H1 (cell line): ENCODE data around the gene DCTN2. TPM values are rescaled to one million over a fixed set of nuclear protein-coding genes. Genes with fewer than 3 reads are reported as not detected.

ENCODE experiments used
- CTCF ChIA-PET: fragments of 300-600 bp; sonication (Branson Sonifier 250); formaldehyde crosslinking; loops from one replicate; lab custom pipeline; 2021; ENCODE audit not compliant: partially characterized antibody; lab: Charles Lee
- POLR2A ChIA-PET: fragments of 300-600 bp; sonication (Branson Sonifier 250); formaldehyde crosslinking; loops from one replicate; lab custom pipeline; 2021; ENCODE audit warnings: inconsistent platforms; ENCODE audit not compliant: partially characterized antibody; lab: Charles Lee
- DNase-seq, 2 experiments: peaks; one replicate each; pipeline versions ENCODE4 v3.0.0 to v3.0.0-alpha.2; 2010 to 2022; ENCODE audit warnings: low spot score in 2 of 2, low read depth in 1 of 2, mixed read lengths in 1 of 2
- FAIRE-seq: peaks from 2 replicates; lab custom pipeline; 2011; peaks lifted over from hg19 to GRCh38; lab: Jason Lieb, UNC
- H2AFZ ChIP-seq: 2 replicates; pipeline ENCODE4 v1.8.1; 2012; ENCODE audit warnings: low read length, inconsistent platforms
- H2AK5ac ChIP-seq: 2 replicates; pipeline ENCODE4 v1.6.1; 2013; ENCODE audit warnings: low read depth, low read length
- H2BK120ac ChIP-seq: replicated peaks from 2 replicates; pipeline ENCODE3; 2013; ENCODE audit warnings: low read depth, low read length, inconsistent platforms
- H2BK12ac ChIP-seq: 2 replicates; pipeline ENCODE4 v1.6.1; 2013; ENCODE audit warnings: low read depth, low read length
- H2BK15ac ChIP-seq: 2 replicates; pipeline ENCODE4 v1.6.1; 2013; ENCODE audit warnings: low read length
- H2BK20ac ChIP-seq: 2 replicates; pipeline ENCODE4 v1.6.1; 2013; ENCODE audit warnings: low read length
- H2BK5ac ChIP-seq: 2 replicates; pipeline ENCODE4 v1.6.1; 2013; ENCODE audit warnings: low read depth, low read length
- H3K14ac ChIP-seq: 2 replicates; pipeline ENCODE4 v1.6.1; 2013; ENCODE audit warnings: inconsistent platforms; ENCODE audit not compliant: insufficient read length
- H3K18ac ChIP-seq: 2 replicates; pipeline ENCODE4 v1.6.1; 2013; ENCODE audit warnings: low read length; ENCODE audit errors: extremely low read depth
- H3K23ac ChIP-seq: 2 replicates; pipeline ENCODE4 v1.6.1; 2013; ENCODE audit warnings: inconsistent platforms; ENCODE audit not compliant: insufficient read length
- H3K23me2 ChIP-seq: 2 replicates; pipeline ENCODE4 v1.6.1; 2013; ENCODE audit warnings: low read depth, low read length
- H3K27ac ChIP-seq: 2 replicates; pipeline ENCODE4 v1.6.1; 2011; ENCODE audit warnings: low read depth, low read length, inconsistent platforms
- H3K27me3 ChIP-seq, 4 experiments: replicated peaks in 1 of 4; 1 replicate in 1 of 4; 2 replicates in 3 of 4; pipeline versions ENCODE4 v1.6.1 to v1.8.1; 2011 to 2013; ENCODE audit warnings: low read length in 3 of 4, mild to moderate bottlenecking in 3 of 4, inconsistent platforms in 2 of 4, mixed read lengths in 2 of 4, moderate library complexity in 1 of 4; ENCODE audit not compliant: control insufficient read depth in 3 of 4, insufficient read depth in 3 of 4; ENCODE audit errors: extremely low read depth in 1 of 4
- H3K36me3 ChIP-seq, 4 experiments: 2 replicates each; pipeline versions ENCODE4 v1.6.1 to v1.8.1; 2011 to 2013; ENCODE audit warnings: mild to moderate bottlenecking in 4 of 4, low read length in 3 of 4, moderate library complexity in 2 of 4, control low read depth in 1 of 4, inconsistent platforms in 1 of 4; ENCODE audit not compliant: insufficient read depth in 4 of 4, control insufficient read depth in 2 of 4
- H3K4ac ChIP-seq: replicated peaks from 2 replicates; pipeline ENCODE3; 2013; ENCODE audit warnings: low read length, low read depth, mixed read lengths, inconsistent platforms; ENCODE audit not compliant: insufficient read length
- H3K4me1 ChIP-seq, 4 experiments: replicated peaks in 1 of 4; 1 replicate in 1 of 4; 2 replicates in 3 of 4; pipeline versions ENCODE4 v1.6.1 to v1.8.1; 2011 to 2013; ENCODE audit warnings: low read length in 3 of 4, inconsistent platforms in 2 of 4, mixed read lengths in 1 of 4; ENCODE audit not compliant: insufficient read depth in 4 of 4, control insufficient read depth in 3 of 4
- H3K4me2 ChIP-seq, 2 experiments: 2 replicates each; pipeline versions ENCODE4 v1.6.1 to v1.8.1; 2011 to 2013; ENCODE audit warnings: low read depth in 2 of 2, low read length in 2 of 2, control low read depth in 1 of 2, inconsistent platforms in 1 of 2, mild to moderate bottlenecking in 1 of 2; ENCODE audit not compliant: insufficient read depth in 1 of 2
- H3K4me3 ChIP-seq, 4 experiments: fragments of 200-600, 300-600 bp in 1 of 4; sonication (generic), shearing (Covaris generic), sonication (Bioruptor Twin) in 1 of 4; 2 replicates each; pipeline versions ENCODE4 v1.5.1 to v1.8.1; 2011 to 2016; ENCODE audit warnings: low read length in 4 of 4, low read depth in 3 of 4, control low read depth in 2 of 4, inconsistent platforms in 2 of 4, mild to moderate bottlenecking in 2 of 4, mixed read lengths in 1 of 4, moderate library complexity in 1 of 4; ENCODE audit not compliant: insufficient read depth in 2 of 4; ENCODE audit errors: extremely low read depth in 1 of 4
- H3K56ac ChIP-seq: replicated peaks from 2 replicates; pipeline ENCODE3; 2013; ENCODE audit warnings: low read depth, mild to moderate bottlenecking, mixed read lengths, low read length, inconsistent platforms; ENCODE audit not compliant: insufficient read length
- H3K79me1 ChIP-seq: 2 replicates; pipeline ENCODE4 v1.6.1; 2013; ENCODE audit warnings: low read depth, low read length, control low read depth
- H3K79me2 ChIP-seq, 2 experiments: 2 replicates each; pipeline versions ENCODE4 v1.6.1 to v1.8.1; 2012 to 2013; ENCODE audit warnings: low read length in 2 of 2, mild to moderate bottlenecking in 2 of 2, inconsistent platforms in 1 of 2; ENCODE audit not compliant: insufficient read depth in 2 of 2, control insufficient read depth in 1 of 2
- H3K9ac ChIP-seq, 4 experiments: replicated peaks in 1 of 4; 1 replicate in 1 of 4; 2 replicates in 3 of 4; pipeline versions ENCODE4 v1.6.1 to v1.8.1; 2011 to 2013; ENCODE audit warnings: low read depth in 3 of 4, low read length in 3 of 4, control low read depth in 2 of 4, mild to moderate bottlenecking in 2 of 4, moderate library complexity in 2 of 4, inconsistent platforms in 1 of 4; ENCODE audit errors: extremely low read depth in 1 of 4
- H3K9me3 ChIP-seq, 2 experiments: 2 replicates each; pipeline versions ENCODE4 v1.6.1 to v1.8.1; 2012 to 2013; ENCODE audit warnings: mild to moderate bottlenecking in 2 of 2, moderate library complexity in 2 of 2, control low read depth in 1 of 2, inconsistent platforms in 1 of 2, low read depth in 1 of 2, low read length in 1 of 2, mixed read lengths in 1 of 2; ENCODE audit not compliant: insufficient read depth in 2 of 2
- H4K20me1 ChIP-seq, 2 experiments: replicated peaks in 1 of 2; 2 replicates each; pipeline versions ENCODE3 to v1.8.1; 2011 to 2013; ENCODE audit warnings: inconsistent platforms in 2 of 2, low read length in 2 of 2, mild to moderate bottlenecking in 1 of 2; ENCODE audit not compliant: insufficient read depth in 2 of 2, control insufficient read depth in 1 of 2
- H4K5ac ChIP-seq: 2 replicates; pipeline ENCODE4 v1.6.1; 2013; ENCODE audit warnings: low read length, low read depth, mixed read lengths, inconsistent platforms; ENCODE audit not compliant: insufficient read length
- H4K8ac ChIP-seq: 2 replicates; pipeline ENCODE4 v1.8.0; 2013; ENCODE audit warnings: mild to moderate bottlenecking, moderate library complexity, low read length, inconsistent platforms; ENCODE audit not compliant: insufficient read depth; ENCODE audit errors: extremely low read depth
- H4K91ac ChIP-seq: replicated peaks from 2 replicates; pipeline ENCODE3; 2013; ENCODE audit warnings: low read length, mixed read lengths, inconsistent platforms; ENCODE audit not compliant: insufficient read length
- PHF8 ChIP-seq: fragments of 200-600 bp; sonication (generic); conservative IDR thresholded peaks from 2 replicates; pipeline ENCODE4 v1.7.1; 2012; ENCODE audit warnings: low read depth, mild to moderate bottlenecking, inconsistent platforms, low read length, moderate library complexity
- POLR2AphosphoS5 ChIP-seq: IDR thresholded peaks from 2 replicates; pipeline ENCODE4 v1.6.1; 2011; ENCODE audit warnings: low read depth, low read length
- WGBS, 2 experiments: shearing (Covaris generic) in 1 of 2; methylation state at CpG; one replicate each; pipeline versions ENCODE4 v1.1.6 to v1.1.7; 2013 to 2015; ENCODE audit warnings: low lambda C conversion rate in 2 of 2, mixed read lengths in 2 of 2, inconsistent platforms in 1 of 2, low coverage in 1 of 2, missing lambda C conversion rate in 1 of 2; ENCODE audit not compliant: insufficient replicate concordance in 2 of 2, insufficient coverage in 1 of 2, insufficient read length in 1 of 2; ENCODE audit errors: extremely low coverage in 1 of 2, missing lambda C conversion rate in 1 of 2; 5-methylcytosine and 5-hydroxymethylcytosine counted together
- polyA plus RNA-seq, 7 experiments: library from polyadenylated mRNA; depleted of rRNA in 3 of 7; stranded (reverse) in 5 of 7; unstranded in 2 of 7; fragments of >200 nt in 5 of 7; fragments of 200-250 nt in 2 of 7; gene quantifications; 1 replicate in 5 of 7; 2 replicates in 1 of 7; 4 replicates in 1 of 7; pipeline versions ENCODE4 v1.2.1 to v1.2.3, GENCODE V29; 2011 to 2013; ENCODE audit warnings: missing spikeins in 2 of 7, mixed read lengths in 2 of 7
- total RNA-seq: library from RNA; stranded (reverse); fragmentation: NEBNext Ultra II Directional; extraction: Animal tissue kit (Norgen Biotek cat#: 25700); gene quantifications from 2 replicates; pipeline ENCODE4 v1.2.1, GENCODE V29; 2021

Gene DCTN2
- total and polyA plus RNA-seq, 2 of the 8 experiments (the other 6 are each of a cell fraction or from before 2014, with no cell fraction given), result 90.3 to 91.9 TPM

DNA sequence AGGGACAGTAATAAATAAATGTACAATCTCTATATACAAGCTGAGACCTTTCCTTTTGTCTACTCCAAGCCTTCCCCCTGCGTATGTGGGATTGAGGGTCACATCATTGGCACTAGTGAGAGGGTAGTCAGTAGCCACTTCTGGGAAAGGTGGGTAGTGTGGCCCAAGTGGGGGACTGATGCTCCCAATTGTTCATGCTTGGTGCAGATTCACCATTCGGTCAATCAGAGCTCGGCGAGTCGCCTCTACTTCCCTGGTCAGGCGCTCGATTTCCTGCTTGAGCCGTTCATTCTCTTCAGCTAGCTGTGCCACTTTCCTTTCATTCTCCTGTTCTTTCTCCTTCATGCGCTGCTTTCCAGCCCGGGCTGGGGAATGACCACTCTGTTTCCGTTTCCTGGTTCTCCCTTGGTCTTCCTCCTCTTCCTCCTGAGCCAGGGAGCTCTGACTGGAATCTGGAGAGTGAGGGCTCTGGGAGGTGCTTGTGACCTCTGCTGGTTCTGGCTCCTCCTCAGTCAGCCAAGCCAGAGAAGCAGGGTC, 30.3 kb downstream of the DCTN2 start:
- H2BK5ac ChIP-seq, result no peak overlapping the region
- H3K4ac ChIP-seq, result no peak overlapping the region
- H3K27me3 ChIP-seq, result no peaks in the 10 kb centered on the region
- H3K4me3 ChIP-seq, result no peak overlapping the region
- peaks cover 3 to 11% (median 8%) of the 10 kb centered on the region in 4 experiments for H3K4me1 ChIP-seq
- H3K14ac ChIP-seq, result no peak overlapping the region
- no peaks in the 10 kb centered on the region for H3K79me1 ChIP-seq
- no peak overlapping the region for H2AK5ac ChIP-seq
- peaks cover 0 to 20% of the 10 kb centered on the region in 2 experiments; a peak in 2 of 4 replicates for H3K79me2 ChIP-seq
- no peak overlapping the region; a peak in 1 of 4 replicates for H3K4me2 ChIP-seq
- H2AFZ ChIP-seq, result no peak overlapping the region
- POLR2A ChIA-PET, result interaction anchor here (0.7 to 6.0 kb wide), 11 partner anchors 8 to 284 kb away, joined by 3 to 55 read pairs (median 6); partner anchors contain the start of gene DCTN2
- CTCF ChIA-PET, result interaction anchor here (0.6 to 1.5 kb wide), 5 partner anchors 18 to 41 kb away, joined by 3 to 5 read pairs (median 3); no protein-coding TSS in a partner anchor
- H2BK120ac ChIP-seq, result no peak overlapping the region
- H3K9me3 ChIP-seq, result no peaks in the 10 kb centered on the region
- no peak overlapping the region for H4K91ac ChIP-seq
- H3K23ac ChIP-seq, result no peak overlapping the region
- H2BK12ac ChIP-seq, result no peak overlapping the region
- H2BK15ac ChIP-seq, result no peak overlapping the region
- no peak overlapping the region for H2BK20ac ChIP-seq
- no peak for DNase-seq
- H4K5ac ChIP-seq, result no peak overlapping the region
- H3K9ac ChIP-seq, result no peak overlapping the region
- H3K18ac ChIP-seq, result no peak overlapping the region
- FAIRE-seq, result no peak
- no peak overlapping the region for H4K8ac ChIP-seq
- peak overlapping the region; percentile 35; the same call in 1 of the 2 replicates for H3K27ac ChIP-seq
- H4K20me1 ChIP-seq, result peaks cover 7 to 17% of the 10 kb centered on the region in 2 experiments
- H3K56ac ChIP-seq, result no peak overlapping the region
- peaks cover 12% of the 10 kb centered on the region for H3K23me2 ChIP-seq
- peaks cover 46 to 72% (median 57%) of the 10 kb centered on the region in 4 experiments for H3K36me3 ChIP-seq
- 95% methylated on average over 11 of the region's 11 CpGs; no CpG with 5 or more reads in 1 of the 2 experiments for WGBS, 2 experiments
- peak; percentile 42 for TF ChIP-seq POLR2AphosphoS5
- TF ChIP-seq PHF8, result no peak
